CD14-positive monocyte (primary cell): ENCODE measurements around the gene THSD4. TPM values are rescaled to one million over a fixed set of nuclear protein-coding genes. Genes with fewer than 3 reads are reported as not detected.

Source experiments
- DNase-seq, 3 donors: peaks; one replicate each; pipeline ENCODE4 v3.0.0-alpha.2; 2011 to 2022
- H2AFZ ChIP-seq: 2 replicates; pipeline ENCODE4 v1.6.0; 2012; ENCODE audit warnings: mild to moderate bottlenecking, low read depth, low read length, inconsistent platforms; ENCODE audit not compliant: insufficient read depth, poor library complexity, severe bottlenecking
- H3K27ac ChIP-seq, 2 donors: 1 replicate in 1 of 2; 2 replicates in 1 of 2; pipeline ENCODE4 v1.5.1; 2012 to 2013; ENCODE audit warnings: low read length in 2 of 2, control low read depth in 1 of 2, inconsistent platforms in 1 of 2, low read depth in 1 of 2, mild to moderate bottlenecking in 1 of 2
- H3K27me3 ChIP-seq, 2 donors: one replicate each; pipeline versions ENCODE4 v1.6.0 to v1.6.1; 2011 to 2013; ENCODE audit warnings: low read length in 2 of 2; ENCODE audit not compliant: control insufficient read depth in 2 of 2, insufficient read depth in 2 of 2
- H3K36me3 ChIP-seq, 2 donors: replicated peaks in 1 of 2; 1 replicate in 1 of 2; 2 replicates in 1 of 2; pipeline versions ENCODE4 v1.5.1 to v1.6.1; 2012 to 2013; ENCODE audit warnings: low read length in 2 of 2, control low read depth in 1 of 2, inconsistent platforms in 1 of 2, mild to moderate bottlenecking in 1 of 2; ENCODE audit not compliant: insufficient read depth in 2 of 2, control insufficient read depth in 1 of 2
- H3K4me1 ChIP-seq, 2 donors: 1 replicate in 1 of 2; 2 replicates in 1 of 2; pipeline versions ENCODE4 v1.5.1 to v1.6.1; 2012 to 2013; ENCODE audit warnings: low read length in 2 of 2, control low read depth in 1 of 2, inconsistent platforms in 1 of 2, mild to moderate bottlenecking in 1 of 2, moderate library complexity in 1 of 2; ENCODE audit not compliant: insufficient read depth in 2 of 2, control insufficient read depth in 1 of 2
- H3K4me2 ChIP-seq: replicated peaks from 2 replicates; pipeline ENCODE3; 2012; ENCODE audit warnings: low read length, moderate library complexity, mild to moderate bottlenecking; ENCODE audit not compliant: poor library complexity, severe bottlenecking; ENCODE audit errors: extremely low read depth
- H3K4me3 ChIP-seq, 3 experiments: fragments of 200-600 bp in 1 of 3; sonication (generic) in 1 of 3; replicated peaks in 1 of 3; 1 replicate in 2 of 3; 2 replicates in 1 of 3; pipeline ENCODE4 v1.5.1; 2011 to 2013; ENCODE audit warnings: low read length in 3 of 3, mild to moderate bottlenecking in 3 of 3, control low read depth in 2 of 3, low read depth in 2 of 3, inconsistent platforms in 1 of 3, moderate library complexity in 1 of 3
- H3K79me2 ChIP-seq: 2 replicates; pipeline ENCODE4 v1.6.0; 2012; ENCODE audit warnings: mild to moderate bottlenecking, control low read depth, inconsistent platforms, low read length, moderate library complexity; ENCODE audit not compliant: insufficient read depth
- H3K9ac ChIP-seq: 2 replicates; pipeline ENCODE4 v1.6.0; 2017; ENCODE audit warnings: low read length, mild to moderate bottlenecking; ENCODE audit not compliant: insufficient read depth, poor library complexity, severe bottlenecking
- H3K9me3 ChIP-seq, 2 donors: replicated peaks in 1 of 2; 1 replicate in 1 of 2; 2 replicates in 1 of 2; pipeline versions ENCODE4 v1.5.1 to v1.6.1; 2012 to 2013; ENCODE audit warnings: low read length in 2 of 2, control low read depth in 1 of 2; ENCODE audit not compliant: control insufficient read depth in 1 of 2, insufficient read depth in 1 of 2
- H4K20me1 ChIP-seq: 2 replicates; pipeline ENCODE4 v1.6.0; 2012; ENCODE audit warnings: mild to moderate bottlenecking, low read length, control low read depth, moderate library complexity; ENCODE audit not compliant: insufficient read depth
- H3K27ac Mint-ChIP-seq, 7 donors: one replicate each; pipeline ENCODE4 v1.8.0; 2020; ENCODE audit warnings: mild to moderate bottlenecking in 7 of 7, mixed read lengths in 7 of 7, moderate library complexity in 6 of 7, inconsistent platforms in 2 of 7
- H3K27me3 Mint-ChIP-seq, 3 donors: one replicate each; pipeline ENCODE4 v1.8.0; 2021 to 2022; ENCODE audit warnings: low read depth in 3 of 3, mild to moderate bottlenecking in 3 of 3, mixed read lengths in 3 of 3, moderate library complexity in 3 of 3, inconsistent platforms in 1 of 3
- H3K36me3 Mint-ChIP-seq, 2 donors: one replicate each; pipeline ENCODE4 v1.8.0; 2020; ENCODE audit warnings: mixed read lengths in 2 of 2, inconsistent platforms in 1 of 2, mild to moderate bottlenecking in 1 of 2
- H3K4me1 Mint-ChIP-seq: one replicate; pipeline ENCODE4 v1.8.0; 2020; ENCODE audit warnings: mild to moderate bottlenecking, mixed read lengths
- H3K4me3 Mint-ChIP-seq, 2 donors: one replicate each; pipeline ENCODE4 v1.8.0; 2020; ENCODE audit warnings: mild to moderate bottlenecking in 2 of 2, mixed read lengths in 2 of 2, moderate library complexity in 1 of 2
- H3K9me3 Mint-ChIP-seq, 7 donors: one replicate each; pipeline ENCODE4 v1.8.0; 2020 to 2022; ENCODE audit warnings: mixed read lengths in 7 of 7, mild to moderate bottlenecking in 6 of 7, moderate library complexity in 6 of 7, inconsistent platforms in 2 of 7
- WGBS: methylation state at CpG from one replicate; pipeline ENCODE4 v1.1.5; 2013; ENCODE audit warnings: missing lambda C conversion rate; ENCODE audit not compliant: insufficient coverage; 5-methylcytosine and 5-hydroxymethylcytosine counted together
- intact Hi-C, 2 donors: fragments of 100-400 bp; cut with micrococcal nuclease; formaldehyde crosslinking; loops; one replicate each; pipeline versions ENCODE4 v1.15.0 to v1.15.1; 2023
- polyA plus RNA-seq, 3 donors: library from polyadenylated mRNA; depleted of rRNA in 1 of 3; unstranded in 2 of 3; stranded (reverse) in 1 of 3; fragments of 300-500 nt in 2 of 3; fragments of >200 nt in 1 of 3; fragmentation: Illumina TruSeq in 2 of 3; gene quantifications; 1 replicate in 2 of 3; 2 replicates in 1 of 3; pipeline ENCODE4 v1.2.3, GENCODE V29; 2012 to 2021
- TF ChIP-seq, protein P1 (sequence below): fragments of 200-600 bp; IDR thresholded peaks from one replicate; pipeline ENCODE4 v1.8.0; 2022; ENCODE audit warnings: antibody characterized with exemption, mild to moderate bottlenecking

Gene THSD4
- polyA plus RNA-seq, 3 donors, result not detected

DNA sequence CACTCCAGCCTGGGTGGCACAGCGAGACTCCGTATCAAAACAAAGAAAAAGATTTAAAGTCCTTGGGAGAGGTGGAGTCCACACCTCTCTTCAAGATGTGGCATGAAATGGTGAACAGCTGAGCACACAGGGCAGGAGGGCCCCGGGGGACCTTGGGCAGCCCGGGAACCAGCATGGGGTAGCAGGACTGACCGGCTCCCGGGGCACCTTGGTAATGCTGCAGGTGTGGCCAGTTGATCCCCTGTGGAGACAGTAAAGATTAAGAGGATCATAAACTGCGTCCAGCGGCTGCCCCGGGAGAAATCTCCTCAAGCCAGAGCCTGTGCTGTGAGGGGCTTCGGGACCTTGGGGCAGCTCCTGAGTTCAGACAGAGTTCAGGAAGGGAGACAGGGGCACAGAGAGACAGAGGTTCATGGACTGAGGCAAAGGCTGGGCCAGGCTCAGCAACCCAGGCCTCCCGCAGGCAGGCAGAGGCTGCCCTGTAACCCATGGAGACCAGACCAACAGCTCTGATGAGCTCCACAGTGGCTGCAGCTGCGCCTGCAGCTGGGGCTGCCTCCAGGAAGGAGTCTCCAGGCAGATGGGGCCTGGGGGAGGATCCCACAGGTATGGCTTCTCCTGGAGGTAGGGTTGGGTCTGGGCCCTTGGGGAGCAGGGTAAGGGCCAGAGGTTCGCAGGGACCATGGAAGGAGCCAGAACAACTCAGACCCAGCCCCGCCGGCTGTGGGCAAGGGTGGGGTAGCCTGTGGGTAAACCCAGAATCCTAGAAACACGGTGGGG, 695.2 kb downstream of the THSD4 start, which contains the start of gene NR2E3:
Gene NR2E3, plus strand, starts transcription at position 299 of the 780 bp plus-strand sequence. Its CDS starts 190 bp downstream, at position 489.
- H3K36me3 ChIP-seq, result no peaks in the 10 kb centered on the region
- TF ChIP-seq, protein P1, sequence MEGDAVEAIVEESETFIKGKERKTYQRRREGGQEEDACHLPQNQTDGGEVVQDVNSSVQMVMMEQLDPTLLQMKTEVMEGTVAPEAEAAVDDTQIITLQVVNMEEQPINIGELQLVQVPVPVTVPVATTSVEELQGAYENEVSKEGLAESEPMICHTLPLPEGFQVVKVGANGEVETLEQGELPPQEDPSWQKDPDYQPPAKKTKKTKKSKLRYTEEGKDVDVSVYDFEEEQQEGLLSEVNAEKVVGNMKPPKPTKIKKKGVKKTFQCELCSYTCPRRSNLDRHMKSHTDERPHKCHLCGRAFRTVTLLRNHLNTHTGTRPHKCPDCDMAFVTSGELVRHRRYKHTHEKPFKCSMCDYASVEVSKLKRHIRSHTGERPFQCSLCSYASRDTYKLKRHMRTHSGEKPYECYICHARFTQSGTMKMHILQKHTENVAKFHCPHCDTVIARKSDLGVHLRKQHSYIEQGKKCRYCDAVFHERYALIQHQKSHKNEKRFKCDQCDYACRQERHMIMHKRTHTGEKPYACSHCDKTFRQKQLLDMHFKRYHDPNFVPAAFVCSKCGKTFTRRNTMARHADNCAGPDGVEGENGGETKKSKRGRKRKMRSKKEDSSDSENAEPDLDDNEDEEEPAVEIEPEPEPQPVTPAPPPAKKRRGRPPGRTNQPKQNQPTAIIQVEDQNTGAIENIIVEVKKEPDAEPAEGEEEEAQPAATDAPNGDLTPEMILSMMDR, result no peak
- Mint-ChIP-seq H3K27me3 (peaks cover 2 to 3% (median 3%) of the 10 kb centered on the region in 3 donors), H3K4me3 (no peak within 1 kb of the TSS), H3K4me1 (no peaks in the 10 kb centered on the region), H3K27ac (no peak within 1 kb of the TSS), H3K9me3 (no peaks in the 10 kb centered on the region), H3K36me3 (no peaks in the 10 kb centered on the region)
- H3K4me3 ChIP-seq, result no peak within 1 kb of the TSS
- no peaks in the 10 kb centered on the region for H3K4me1 ChIP-seq
- 92% methylated on average over 14 of the region's 16 CpGs for whole genome bisulfite sequencing
- H3K79me2 ChIP-seq, result no peaks in the 10 kb centered on the region
- no peaks in the 10 kb centered on the region for H3K9me3 ChIP-seq
- no peak within 1 kb of the TSS for H3K4me2 ChIP-seq
- intact Hi-C loops, result no loop called here
- H4K20me1 ChIP-seq, result no peaks in the 10 kb centered on the region
- DNase-seq, result no peak
- H3K9ac ChIP-seq, result no peak within 1 kb of the TSS
- no peaks in the 10 kb centered on the region for H3K27me3 ChIP-seq
- no peak within 1 kb of the TSS for H3K27ac ChIP-seq
- no peak within 1 kb of the TSS for H2AFZ ChIP-seq

DNA sequence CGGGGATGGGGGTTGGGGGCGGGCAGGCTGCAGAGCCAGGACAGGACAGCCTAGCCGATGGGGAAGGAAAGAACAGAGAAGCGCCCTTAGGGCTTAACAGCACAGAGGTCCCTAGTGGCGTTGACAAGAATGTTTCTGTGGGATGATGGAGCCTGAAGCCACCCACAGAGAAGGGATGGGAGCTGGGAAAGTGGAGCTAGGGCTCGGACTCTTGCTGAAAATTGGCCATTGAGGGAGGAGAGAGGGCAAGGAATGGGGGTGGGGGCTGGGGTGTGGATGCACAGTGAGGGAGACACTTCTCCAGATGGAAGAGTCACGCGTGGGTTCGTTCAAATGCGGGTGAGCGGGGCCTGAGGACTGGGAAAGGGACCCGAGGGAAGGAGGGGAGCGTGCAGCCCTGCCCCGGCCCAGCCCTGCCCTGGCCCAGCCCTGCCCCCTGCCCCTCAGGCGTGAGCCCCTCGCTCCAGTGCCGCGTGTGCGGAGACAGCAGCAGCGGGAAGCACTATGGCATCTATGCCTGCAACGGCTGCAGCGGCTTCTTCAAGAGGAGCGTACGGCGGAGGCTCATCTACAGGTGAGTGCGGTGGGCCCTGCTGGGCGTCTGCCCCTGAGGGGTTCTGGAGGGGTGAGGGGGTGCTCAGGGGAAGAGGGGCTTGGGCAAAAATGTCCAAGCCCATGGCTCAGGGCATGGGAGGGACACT, 695.9 kb downstream of the THSD4 start:
- Histone ChIP-seq H2AFZ (no peak overlapping the region), H3K27ac (no peak overlapping the region), H3K79me2 (no peaks in the 10 kb centered on the region), H3K4me1 (no peaks in the 10 kb centered on the region), H3K36me3 (no peaks in the 10 kb centered on the region), H3K9me3 (no peaks in the 10 kb centered on the region), H4K20me1 (no peaks in the 10 kb centered on the region), H3K9ac (no peak overlapping the region), H3K4me3 (no peak overlapping the region), H3K27me3 (no peaks in the 10 kb centered on the region), H3K4me2 (no peak overlapping the region)
- Mint-ChIP-seq H3K27ac (no peak overlapping the region), H3K4me1 (no peaks in the 10 kb centered on the region), H3K27me3 (peaks cover 2 to 3% (median 3%) of the 10 kb centered on the region in 3 donors), H3K36me3 (no peaks in the 10 kb centered on the region), H3K4me3 (no peak overlapping the region), H3K9me3 (peaks cover 0 to 2% (median 0%) of the 10 kb centered on the region in 7 donors)
- intact Hi-C loops, result no loop called here
- WGBS, result 97% methylated on average over 26 of the region's 27 CpGs
- TF ChIP-seq, protein P1, result no peak
- no peak for DNase-seq
